Measurements from ENCODE around the gene ZNF592. TPM values are rescaled to one million over a fixed set of nuclear protein-coding genes. Genes with fewer than 3 reads are reported as not detected.

ZNF592 gene
- total and polyA plus RNA-seq, 9 of the 15 experiments (the other 6 are each of a cell fraction or from before 2014, with no cell fraction given): 0.88 to 23.8 (median 7.4) TPM

- CTCF ChIA-PET (ENCODE audit: low intra/inter-chr PET ratio): no interaction called here
- intact Hi-C loops (cut with micrococcal nuclease): no loop called here
- Histone ChIP-seq H3K36me3 (ENCODE audit: control insufficient read depth, insufficient read depth, low read length) (no peaks in the 10 kb centered on the region), H3K4me1 (replicated peaks in 1 of 2; ENCODE audit: control insufficient read depth in 2 of 2, insufficient read depth in 2 of 2, low read length in 2 of 2) (peaks cover 6 to 17% of the 10 kb centered on the region in 2 experiments; a peak in 3 of 5 replicates), H2AFZ (ENCODE audit: low read depth, low read length) (no peak overlapping the region), H3K9me1 (ENCODE audit: control insufficient read depth, insufficient read depth, low read length) (no peaks in the 10 kb centered on the region), H3K27ac (ENCODE audit: extremely low read depth, low read depth, low read length) (no peak overlapping the region), H3K4me2 (ENCODE audit: insufficient read depth, low read length) (no peak overlapping the region), H3K79me2 (ENCODE audit: control insufficient read depth, insufficient read depth, low read length) (no peaks in the 10 kb centered on the region), H3K4me3 (no peak overlapping the region), H3K9ac (ENCODE audit: insufficient read depth in 1 of 2, low read depth in 2 of 2, low read length in 2 of 2) (no peak overlapping the region), H4K20me1 (replicated peaks; ENCODE audit: control insufficient read depth, insufficient read depth, low read length) (no peaks in the 10 kb centered on the region), H3K27me3 (ENCODE audit: control insufficient read depth in 2 of 2, insufficient read depth in 2 of 2, low read length in 2 of 2) (peaks cover 0 to 8% of the 10 kb centered on the region in 2 experiments; a peak in 3 of 5 replicates), H3K9me3 (replicated peaks; ENCODE audit: control insufficient read depth, insufficient read depth, low read depth, low read length) (peaks cover 8% of the 10 kb centered on the region)
- POLR2A ChIA-PET: interaction anchor here (0.7 kb wide), 1 partner anchor 22 kb away, joined by 3 read pairs; no protein-coding TSS in a partner anchor
- FAIRE-seq: no peak
- no peak for TF ChIP-seq NR3C1 (CRISPR knock-in tag; IDR thresholded peaks at IDR 0.05)
- TF ChIP-seq SAFB2 (IDR thresholded peaks at IDR 0.05; ENCODE audit: borderline replicate concordance, low read depth, low read length, severe bottlenecking): no peak
- DNase-seq (ENCODE audit: extremely low read depth in 1 of 4, low spot score in 3 of 4): no peak
- BruUV-seq (replicated peaks): no TSS peak
- WGBS (ENCODE audit: insufficient coverage, low coverage, missing lambda C conversion rate): 10% methylated on average over 1 of the region's 1 CpG
- no peak for ATAC-seq
- in situ Hi-C loops (cut with MboI): no loop called here
Measured at GRCh38 chr15:84842781-84843180, 94.4 kb downstream of the ZNF592 start.

DNA sequence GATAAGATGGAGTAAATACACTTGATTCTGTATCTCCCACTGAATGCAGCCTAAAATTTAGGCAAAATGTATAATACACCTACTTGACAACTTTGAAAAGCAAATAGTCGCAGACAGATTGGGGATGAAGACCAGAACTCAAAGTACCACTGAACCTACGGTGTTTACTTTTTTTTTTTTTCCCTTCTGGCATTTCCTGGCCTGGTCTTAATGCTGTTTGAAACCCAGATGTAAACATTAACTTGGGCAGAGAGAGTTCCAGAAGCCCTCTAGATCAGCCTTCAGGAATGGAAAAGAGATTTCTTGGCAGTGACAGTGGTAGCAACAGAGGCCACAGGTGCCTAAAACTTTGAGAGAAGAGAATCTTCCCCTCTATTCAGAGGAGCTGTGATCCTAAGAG is 96.6 kb downstream of the ZNF592 start:
- ChIA-PET CTCF (ENCODE audit: low intra/inter-chr PET ratio) (interaction anchor here (0.9 kb wide), 1 partner anchor 257 kb away, joined by 4 read pairs; no protein-coding TSS in a partner anchor), POLR2A (interaction anchor here (0.6 to 1.1 kb wide), 4 partner anchors 9 to 152 kb away, joined by 3 read pairs; no protein-coding TSS in a partner anchor)
- in situ Hi-C loops (cut with MboI) (no loop called here), intact Hi-C loops (cut with micrococcal nuclease) (loop anchor here (1.0 to 5.0 kb wide), 2 partner anchors 33 to 82 kb away; no protein-coding TSS in a partner anchor)
- no peak overlapping the region for H3K4me3 ChIP-seq
- H3K9ac ChIP-seq (ENCODE audit: insufficient read depth in 1 of 2, low read depth in 2 of 2, low read length in 2 of 2): no peak overlapping the region
- FAIRE-seq: no peak
- H3K27me3 ChIP-seq (ENCODE audit: control insufficient read depth in 2 of 2, insufficient read depth in 2 of 2, low read length in 2 of 2): peaks cover 0 to 8% of the 10 kb centered on the region in 2 experiments; a peak in 3 of 5 replicates
- no peak overlapping the region for H3K4me2 ChIP-seq (ENCODE audit: insufficient read depth, low read length)
- H4K20me1 ChIP-seq (replicated peaks; ENCODE audit: control insufficient read depth, insufficient read depth, low read length): no peaks in the 10 kb centered on the region
- no TSS peak for BruUV-seq (replicated peaks)
- 13% methylated on average over 2 of the region's 2 CpGs for WGBS (ENCODE audit: insufficient coverage, low coverage, missing lambda C conversion rate)
- no peak overlapping the region for H3K27ac ChIP-seq (ENCODE audit: extremely low read depth, low read depth, low read length)
- peaks cover 8% of the 10 kb centered on the region for H3K9me3 ChIP-seq (replicated peaks; ENCODE audit: control insufficient read depth, insufficient read depth, low read depth, low read length)
- no peak overlapping the region for H2AFZ ChIP-seq (ENCODE audit: low read depth, low read length)
- no peak for DNase-seq (ENCODE audit: extremely low read depth in 1 of 4, low spot score in 3 of 4)
- no peaks in the 10 kb centered on the region for H3K36me3 ChIP-seq (ENCODE audit: control insufficient read depth, insufficient read depth, low read length)
- peaks cover 0 to 9% of the 10 kb centered on the region in 2 experiments; a peak in 2 of 5 replicates for H3K4me1 ChIP-seq (replicated peaks in 1 of 2; ENCODE audit: control insufficient read depth in 2 of 2, insufficient read depth in 2 of 2, low read length in 2 of 2)
- no peaks in the 10 kb centered on the region for H3K9me1 ChIP-seq (ENCODE audit: control insufficient read depth, insufficient read depth, low read length)
- no peak for ATAC-seq
- no peaks in the 10 kb centered on the region for H3K79me2 ChIP-seq (ENCODE audit: control insufficient read depth, insufficient read depth, low read length)
- TF ChIP-seq TRIM28 (IDR thresholded peaks at IDR 0.05) (no peak), THAP12 (CRISPR knock-in tag; IDR thresholded peaks at IDR 0.05) (no peak), USF1 (CRISPR knock-in tag; IDR thresholded peaks at IDR 0.05) (no peak)
- TF ChIP-seq, protein P1, sequence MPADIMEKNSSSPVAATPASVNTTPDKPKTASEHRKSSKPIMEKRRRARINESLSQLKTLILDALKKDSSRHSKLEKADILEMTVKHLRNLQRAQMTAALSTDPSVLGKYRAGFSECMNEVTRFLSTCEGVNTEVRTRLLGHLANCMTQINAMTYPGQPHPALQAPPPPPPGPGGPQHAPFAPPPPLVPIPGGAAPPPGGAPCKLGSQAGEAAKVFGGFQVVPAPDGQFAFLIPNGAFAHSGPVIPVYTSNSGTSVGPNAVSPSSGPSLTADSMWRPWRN (IDR thresholded peaks at IDR 0.05; ENCODE audit: low read depth): no peak
- TF ChIP-seq, protein P2, sequence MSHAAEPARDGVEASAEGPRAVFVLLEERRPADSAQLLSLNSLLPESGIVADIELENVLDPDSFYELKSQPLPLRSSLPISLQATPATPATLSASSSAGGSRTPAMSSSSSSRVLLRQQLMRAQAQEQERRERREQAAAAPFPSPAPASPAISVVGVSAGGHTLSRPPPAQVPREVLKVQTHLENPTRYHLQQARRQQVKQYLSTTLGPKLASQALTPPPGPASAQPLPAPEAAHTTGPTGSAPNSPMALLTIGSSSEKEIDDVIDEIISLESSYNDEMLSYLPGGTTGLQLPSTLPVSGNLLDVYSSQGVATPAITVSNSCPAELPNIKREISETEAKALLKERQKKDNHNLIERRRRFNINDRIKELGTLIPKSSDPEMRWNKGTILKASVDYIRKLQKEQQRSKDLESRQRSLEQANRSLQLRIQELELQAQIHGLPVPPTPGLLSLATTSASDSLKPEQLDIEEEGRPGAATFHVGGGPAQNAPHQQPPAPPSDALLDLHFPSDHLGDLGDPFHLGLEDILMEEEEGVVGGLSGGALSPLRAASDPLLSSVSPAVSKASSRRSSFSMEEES (CRISPR knock-in tag; IDR thresholded peaks at IDR 0.05): no peak

All from K562 (cell line).